Astrocyte of the cerebellum (primary cell): ENCODE measurements around the gene NUFIP1.
"Not testable (repeated sequence)": the region's sequence is repeated elsewhere in the genome, so short reads cannot be mapped to it uniquely, and the experiment has no call there.

Source experiments
- DNase-seq: peaks from one replicate; pipeline ENCODE4 v3.0.0-alpha.2; 2011; ENCODE audit warnings: low read depth
- H3K4me3 ChIP-seq: 2 replicates; pipeline ENCODE4 v1.5.1; 2011; ENCODE audit warnings: mild to moderate bottlenecking, low read depth, low read length, moderate library complexity
- CTCF ChIP-seq: IDR thresholded peaks from 2 replicates; pipeline ENCODE4 v1.5.1; 2012; ENCODE audit warnings: low read length, low read depth, moderate library complexity, mild to moderate bottlenecking; ENCODE audit errors: missing control alignments
- in situ Hi-C: cut with HindIII; loops from 2 replicates; pipeline ENCODE4 v1.10.0; 2017; ENCODE audit warnings: low sequenced_read_pairs

NUFIP1 gene

DNA sequence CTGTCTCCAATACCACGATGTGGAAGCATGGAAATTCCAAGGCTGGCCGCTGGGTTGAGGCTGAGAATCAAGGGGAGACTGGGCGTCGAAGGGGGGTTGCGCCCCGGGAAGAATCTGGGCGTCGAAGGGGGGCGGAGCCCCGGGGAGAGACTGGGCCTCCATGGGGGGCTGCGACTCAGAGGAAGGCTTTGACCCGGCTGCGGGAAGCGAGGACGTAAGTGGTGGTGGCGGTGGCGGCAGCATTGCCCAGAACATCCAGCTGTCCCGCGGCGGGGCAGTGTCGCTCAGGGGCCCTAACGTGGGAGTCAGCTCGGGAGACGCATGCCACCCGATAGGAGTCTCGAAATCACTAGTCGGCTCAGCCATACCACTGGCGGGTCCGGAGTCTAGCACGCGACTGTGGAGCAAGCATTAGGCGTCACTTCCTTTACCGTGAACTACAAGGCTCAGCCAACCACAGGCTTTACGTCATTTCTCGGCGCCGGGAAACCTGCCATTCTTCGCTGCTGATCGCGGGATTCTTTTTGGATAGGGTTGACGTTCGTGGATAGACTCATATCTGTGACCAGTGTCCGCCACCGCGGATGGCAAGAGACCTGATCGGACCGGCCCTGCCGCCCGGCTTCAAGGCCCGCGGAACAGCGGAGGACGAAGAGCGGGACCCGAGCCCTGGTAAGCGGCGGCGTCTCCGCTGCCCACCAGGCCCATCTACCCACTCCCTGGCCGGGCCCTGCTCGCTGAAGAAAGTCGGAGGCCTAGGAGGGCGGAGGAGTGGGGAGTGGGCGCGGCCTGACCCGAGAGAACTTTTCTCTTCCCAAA, at the start of gene NUFIP1, which contains the start of gene GPALPP1:
Gene NUFIP1, minus strand, starts transcription at position 401 of the 819 bp plus-strand sequence. Its CDS starts 35 bp downstream, at position 366.
Gene GPALPP1, plus strand, starts transcription at position 468 of the 819 bp plus-strand sequence. Its CDS starts 117 bp downstream, at position 585.
- in situ Hi-C loops: no loop called here
- peak; percentile 13 for TF ChIP-seq CTCF
- peak; percentile 90 for DNase-seq
- peak within 1 kb of the TSS; percentile 99 for H3K4me3 ChIP-seq

DNA sequence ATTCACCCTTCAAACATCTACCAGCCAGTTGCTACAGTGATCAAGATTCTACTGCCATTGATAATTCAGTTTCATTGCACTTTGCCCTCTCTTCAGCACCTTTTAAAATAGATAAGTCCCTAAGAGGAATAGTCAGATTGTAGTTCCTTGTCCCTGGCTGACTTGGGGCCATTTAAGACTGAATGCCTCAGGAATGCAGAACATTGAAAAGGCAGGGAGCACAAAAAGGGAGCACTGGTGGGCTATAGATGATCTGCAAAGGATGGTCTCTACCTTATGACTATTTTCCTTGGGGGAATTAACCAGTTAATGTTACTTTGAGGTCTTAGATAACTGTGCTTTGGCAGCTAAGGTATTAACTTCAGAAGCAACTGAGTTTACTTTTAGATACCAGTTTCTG, 46.9 kb upstream of the NUFIP1 start:
- DNase-seq: no peak
- in situ Hi-C loops: no loop called here
- H3K4me3 ChIP-seq: no peak overlapping the region
- no peak for TF ChIP-seq CTCF

- no peak for DNase-seq
- no peak for TF ChIP-seq CTCF
- H3K4me3 ChIP-seq: no peak overlapping the region
- in situ Hi-C loops: no loop called here
Observed at GRCh38 chr13:45034342-45034741, 45.1 kb upstream of the NUFIP1 start.

DNA sequence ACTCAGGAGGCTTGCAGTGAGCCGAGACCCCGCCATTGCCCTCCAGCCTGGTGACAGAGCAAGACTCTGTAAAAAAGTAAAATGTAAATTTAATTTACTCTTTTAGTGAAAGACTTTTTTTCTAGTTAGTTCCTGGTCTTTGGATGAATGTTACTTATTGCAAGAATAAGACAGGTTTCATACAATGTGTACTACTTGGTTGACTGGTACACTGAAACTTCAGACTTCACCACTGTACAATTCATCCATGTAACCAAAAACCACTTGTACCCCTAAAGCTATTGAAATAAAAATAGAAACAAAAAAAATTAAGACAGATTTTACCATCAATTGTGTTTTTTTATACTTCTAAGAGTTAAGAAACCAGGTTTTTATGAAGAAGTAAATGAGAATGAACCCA, 35.6 kb upstream of the NUFIP1 start:
- no peak for DNase-seq
- no peak overlapping the region for H3K4me3 ChIP-seq
- TF ChIP-seq CTCF: no peak
- in situ Hi-C loops: no loop called here

GRCh38 chr13:45021250-45021649, 32.0 kb upstream of the NUFIP1 start:
- no peak overlapping the region for H3K4me3 ChIP-seq
- no peak for TF ChIP-seq CTCF
- no peak for DNase-seq
- in situ Hi-C loops: no loop called here

GRCh38 chr13:45019981-45020380, 30.7 kb upstream of the NUFIP1 start:
- in situ Hi-C loops, H3K4me3 ChIP-seq, DNase-seq: not testable (repeated sequence)

DNA sequence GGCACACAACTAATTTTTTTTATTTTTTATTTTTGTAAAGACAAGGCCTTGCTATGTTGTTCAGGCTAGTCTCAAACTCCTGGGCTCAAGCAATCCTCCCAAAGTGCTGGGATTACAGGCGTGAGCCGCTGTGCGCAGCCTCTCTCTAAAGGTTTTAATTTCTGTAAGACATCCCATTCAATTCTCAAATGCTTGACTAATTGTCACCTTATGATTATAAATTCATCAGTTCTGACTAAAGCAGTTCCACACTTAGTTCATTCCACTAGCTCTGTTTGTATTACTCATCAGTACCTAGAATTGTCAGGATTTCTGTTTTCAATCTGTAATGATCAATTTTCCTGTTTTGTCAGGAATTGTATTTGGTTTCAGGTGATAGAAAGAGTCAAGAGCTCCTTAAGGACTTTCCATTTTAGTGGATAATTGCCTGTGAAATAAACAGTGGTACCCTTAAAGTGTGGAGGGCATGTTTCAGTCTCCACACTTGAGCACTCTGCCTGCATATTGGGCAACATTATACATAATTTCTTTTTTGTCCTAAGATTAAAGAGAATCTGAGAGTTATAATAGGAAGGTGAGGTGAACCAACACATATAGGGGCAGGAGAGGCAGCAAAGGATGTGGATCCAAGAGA, 27.6 kb upstream of the NUFIP1 start:
- TF ChIP-seq CTCF: no peak
- DNase-seq: no peak
- in situ Hi-C loops: no loop called here
- no peak overlapping the region for H3K4me3 ChIP-seq
